ENCODE data around the gene TTC9B. TPM values are rescaled to one million over a fixed set of nuclear protein-coding genes. Genes with fewer than 3 reads are reported as not detected.

TTC9B gene
- total RNA-seq, 4 donors from 2014 or later, result not detected

DNA sequence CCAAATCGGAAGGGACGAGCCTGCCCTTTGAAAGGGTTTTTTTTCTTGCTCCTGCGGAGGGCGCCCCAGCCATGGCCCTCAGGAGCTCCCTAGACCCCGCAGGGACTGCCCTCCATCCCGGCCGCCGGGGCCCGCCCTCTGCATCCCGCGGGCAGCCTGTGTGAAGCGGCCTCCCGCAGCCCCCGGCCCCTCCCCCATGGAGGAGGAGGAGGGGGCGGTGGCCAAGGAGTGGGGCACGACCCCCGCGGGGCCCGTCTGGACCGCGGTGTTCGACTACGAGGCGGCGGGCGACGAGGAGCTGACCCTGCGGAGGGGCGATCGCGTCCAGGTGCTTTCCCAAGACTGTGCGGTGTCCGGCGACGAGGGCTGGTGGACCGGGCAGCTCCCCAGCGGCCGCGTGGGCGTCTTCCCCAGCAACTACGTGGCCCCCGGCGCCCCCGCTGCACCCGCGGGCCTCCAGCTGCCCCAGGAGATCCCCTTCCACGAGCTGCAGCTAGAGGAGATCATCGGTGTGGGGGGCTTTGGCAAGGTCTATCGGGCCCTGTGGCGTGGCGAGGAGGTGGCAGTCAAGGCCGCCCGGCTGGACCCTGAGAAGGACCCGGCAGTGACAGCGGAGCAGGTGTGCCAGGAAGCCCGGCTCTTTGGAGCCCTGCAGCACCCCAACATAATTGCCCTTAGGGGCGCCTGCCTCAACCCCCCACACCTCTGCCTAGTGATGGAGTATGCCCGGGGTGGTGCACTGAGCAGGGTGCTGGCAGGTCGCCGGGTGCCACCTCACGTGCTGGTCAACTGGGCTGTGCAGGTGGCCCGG, 26.1 kb downstream of the TTC9B start:
- no peaks in the 10 kb centered on the region for H3K36me3 ChIP-seq
- H3K27me3 ChIP-seq, result no peaks in the 10 kb centered on the region
- intact Hi-C loops (cut with DNase I; ENCODE audit: low total_unique reads) (loop anchor here (10.0 kb wide), 1 partner anchor 197 kb away; the partner anchor contains the start of gene ZNF546), in situ Hi-C loops (cut with MboI; ENCODE audit: low sequenced_read_pairs in 4 of 4) (no loop called here)
- DNase-seq (no peak), ATAC-seq (no peak)
- H3K4me1 ChIP-seq, result peaks cover 12 to 19% of the 10 kb centered on the region in 2 donors
- no peaks in the 10 kb centered on the region for H3K9me3 ChIP-seq
- no peak for TF ChIP-seq POLR2A (IDR thresholded peaks at IDR 0.05)
- TF ChIP-seq, protein P1, sequence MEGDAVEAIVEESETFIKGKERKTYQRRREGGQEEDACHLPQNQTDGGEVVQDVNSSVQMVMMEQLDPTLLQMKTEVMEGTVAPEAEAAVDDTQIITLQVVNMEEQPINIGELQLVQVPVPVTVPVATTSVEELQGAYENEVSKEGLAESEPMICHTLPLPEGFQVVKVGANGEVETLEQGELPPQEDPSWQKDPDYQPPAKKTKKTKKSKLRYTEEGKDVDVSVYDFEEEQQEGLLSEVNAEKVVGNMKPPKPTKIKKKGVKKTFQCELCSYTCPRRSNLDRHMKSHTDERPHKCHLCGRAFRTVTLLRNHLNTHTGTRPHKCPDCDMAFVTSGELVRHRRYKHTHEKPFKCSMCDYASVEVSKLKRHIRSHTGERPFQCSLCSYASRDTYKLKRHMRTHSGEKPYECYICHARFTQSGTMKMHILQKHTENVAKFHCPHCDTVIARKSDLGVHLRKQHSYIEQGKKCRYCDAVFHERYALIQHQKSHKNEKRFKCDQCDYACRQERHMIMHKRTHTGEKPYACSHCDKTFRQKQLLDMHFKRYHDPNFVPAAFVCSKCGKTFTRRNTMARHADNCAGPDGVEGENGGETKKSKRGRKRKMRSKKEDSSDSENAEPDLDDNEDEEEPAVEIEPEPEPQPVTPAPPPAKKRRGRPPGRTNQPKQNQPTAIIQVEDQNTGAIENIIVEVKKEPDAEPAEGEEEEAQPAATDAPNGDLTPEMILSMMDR (IDR thresholded peaks at IDR 0.05 in 4 of 5, conservative IDR thresholded peaks at IDR 0.05 in 1 of 5), result no peak
- H3K27ac ChIP-seq, result peak overlapping the region; percentile 58 to 100 (median 82)
- peak overlapping the region; percentile 92 to 100 (median 98) for H3K4me3 ChIP-seq

DNA sequence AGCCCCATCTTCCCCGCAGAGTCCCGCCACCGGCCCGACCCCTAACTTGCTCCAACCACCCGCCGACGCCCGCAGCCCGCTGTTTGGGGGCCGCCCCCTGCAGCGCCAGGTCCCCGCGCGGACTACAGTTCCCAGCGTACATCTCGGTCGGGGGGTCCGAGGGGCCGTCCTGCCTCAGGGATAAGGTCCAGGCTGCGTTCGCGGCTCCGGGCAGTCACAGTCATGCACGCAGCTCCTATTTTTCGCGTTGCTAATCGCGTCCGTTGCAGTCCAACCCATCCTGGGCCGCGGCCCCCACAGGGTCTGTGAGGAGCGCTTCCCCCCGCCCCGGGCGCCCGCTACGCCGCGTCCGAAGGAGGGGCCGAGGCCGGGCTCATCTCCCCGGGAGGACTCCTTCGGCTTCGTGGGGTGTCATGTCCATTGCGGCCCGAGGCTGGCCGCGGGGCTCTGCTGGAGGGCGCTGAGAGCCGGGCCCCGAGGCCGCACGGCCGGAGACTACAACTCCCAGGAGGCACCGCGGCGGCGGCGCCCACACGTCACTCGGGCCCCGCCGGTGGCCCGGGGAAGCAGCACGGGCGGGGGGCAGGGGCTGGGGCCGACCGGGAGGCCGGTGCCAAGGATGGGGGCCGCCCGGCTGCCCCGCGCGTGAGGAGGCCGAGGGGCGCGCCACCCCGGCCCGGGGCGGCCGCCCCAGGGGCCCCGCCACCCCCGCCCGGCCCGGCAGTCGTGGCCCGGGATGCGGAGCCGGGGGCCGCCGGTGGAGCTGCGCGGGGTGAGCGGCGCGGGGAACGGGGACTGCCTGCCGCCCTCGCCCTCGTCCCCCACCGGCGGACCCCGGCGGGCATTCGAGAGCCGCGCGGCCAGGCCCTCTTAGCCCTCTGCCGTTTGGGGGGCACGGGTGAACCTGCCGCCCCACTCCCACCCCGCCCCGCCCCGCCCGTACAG, 27.0 kb downstream of the TTC9B start, which contains the start of gene MAP3K10:
TSS of gene MAP3K10 (plus strand) at position 536 of the 945 bp plus-strand sequence. CDS start 606 bp downstream, outside the sequence.
- Histone ChIP-seq H3K36me3 (no peaks in the 10 kb centered on the region), H3K4me3 (peak within 1 kb of the TSS; percentile 98 to 100 (median 100)), H3K4me1 (peaks cover 12 to 19% of the 10 kb centered on the region in 2 donors), H3K9me3 (no peaks in the 10 kb centered on the region), H3K27me3 (no peaks in the 10 kb centered on the region), H3K27ac (peak within 1 kb of the TSS; percentile 98 to 100 (median 100))
- intact Hi-C loops (cut with DNase I; ENCODE audit: low total_unique reads) (loop anchor here (10.0 kb wide), 1 partner anchor 196 kb away; the partner anchor contains the start of gene ZNF546), in situ Hi-C loops (cut with MboI; ENCODE audit: low sequenced_read_pairs in 4 of 4) (no loop called here)
- ATAC-seq (peak; percentile 95), DNase-seq (peak; percentile 45 to 59)
- peak; percentile 40 to 54 for TF ChIP-seq POLR2A (IDR thresholded peaks at IDR 0.05)
- TF ChIP-seq, protein P1 (IDR thresholded peaks at IDR 0.05 in 4 of 5, conservative IDR thresholded peaks at IDR 0.05 in 1 of 5), result no peak

- in situ Hi-C loops (cut with MboI; ENCODE audit: low sequenced_read_pairs in 4 of 4) (no loop called here), intact Hi-C loops (cut with DNase I; ENCODE audit: low total_unique reads) (no loop called here)
- Histone ChIP-seq H3K9me3 (no peaks in the 10 kb centered on the region), H3K4me3 (no peak overlapping the region), H3K4me1 (no peaks in the 10 kb centered on the region), H3K27me3 (no peaks in the 10 kb centered on the region), H3K27ac (no peak overlapping the region), H3K36me3 (no peaks in the 10 kb centered on the region)
- TF ChIP-seq POLR2A (IDR thresholded peaks at IDR 0.05), result no peak
- TF ChIP-seq, protein P1 (IDR thresholded peaks at IDR 0.05 in 4 of 5, conservative IDR thresholded peaks at IDR 0.05 in 1 of 5), result no peak
- no peak for ATAC-seq
- no peak for DNase-seq
Observed at GRCh38 chr19:40184273-40184672, 33.9 kb downstream of the TTC9B start.

DNA sequence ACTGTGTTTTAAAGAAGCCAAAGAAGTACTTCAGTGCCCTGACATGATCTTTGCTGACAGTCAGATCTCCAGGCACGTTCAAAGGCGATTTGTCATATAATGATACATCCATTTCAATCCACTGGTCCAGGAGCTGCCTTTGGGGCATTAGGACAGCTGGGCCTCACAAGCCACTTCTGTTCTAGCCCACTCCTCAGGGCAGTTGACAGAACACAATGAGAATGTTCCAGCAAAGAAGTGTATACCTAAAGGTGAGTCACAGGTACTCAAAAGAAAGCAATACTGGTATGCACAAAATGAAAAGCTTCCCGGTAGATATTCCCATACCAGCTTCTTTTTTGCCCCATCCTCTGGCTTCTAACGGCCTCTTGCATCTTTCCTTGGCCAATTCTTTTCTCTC, 39.4 kb downstream of the TTC9B start:
- Histone ChIP-seq H3K9me3 (no peaks in the 10 kb centered on the region), H3K4me3 (no peak overlapping the region), H3K4me1 (no peaks in the 10 kb centered on the region), H3K27ac (no peak overlapping the region), H3K36me3 (no peaks in the 10 kb centered on the region), H3K27me3 (no peaks in the 10 kb centered on the region)
- ATAC-seq (no peak), DNase-seq (no peak)
- intact Hi-C loops (cut with DNase I; ENCODE audit: low total_unique reads), result no loop called here
- in situ Hi-C loops (cut with MboI; ENCODE audit: low sequenced_read_pairs in 4 of 4), result no loop called here
- TF ChIP-seq POLR2A (IDR thresholded peaks at IDR 0.05), result no peak
- TF ChIP-seq, protein P1 (IDR thresholded peaks at IDR 0.05 in 4 of 5, conservative IDR thresholded peaks at IDR 0.05 in 1 of 5), result no peak

Data from gastrocnemius medialis (tissue), 4 donors.